HG03139 (cell line): ENCODE data around the gene PEAK1.

Experiments
- ATAC-seq: cut with Tn5 transposase; IDR thresholded peaks from one replicate; pipeline ENCODE4 v1.9.1; 2021; ENCODE audit not compliant: unreplicated experiment

Gene PEAK1

GRCh38 chr15:77143191-77143590 is 276.7 kb downstream of the PEAK1 start:
- ATAC-seq: no peak

- ATAC-seq: no peak
These were observed 279.7 kb downstream of the PEAK1 start for GRCh38 chr15:77140220-77140619.

- no peak for ATAC-seq
These were observed 280.6 kb downstream of the PEAK1 start for GRCh38 chr15:77139312-77139711.

- ATAC-seq: no peak
These were observed 281.8 kb downstream of the PEAK1 start for GRCh38 chr15:77138167-77138522.

- ATAC-seq: no peak
These were observed 284.7 kb downstream of the PEAK1 start for GRCh38 chr15:77135181-77135580.

- ATAC-seq: no peak
These were observed 289.5 kb downstream of the PEAK1 start for GRCh38 chr15:77130315-77130930.

- ATAC-seq: no peak
These were observed 292.3 kb downstream of the PEAK1 start for GRCh38 chr15:77127626-77128025.

- ATAC-seq: no peak
These were observed 293.2 kb downstream of the PEAK1 start for GRCh38 chr15:77126529-77127326.

- no peak for ATAC-seq
These were observed 296.1 kb downstream of the PEAK1 start for GRCh38 chr15:77123854-77124253.

DNA sequence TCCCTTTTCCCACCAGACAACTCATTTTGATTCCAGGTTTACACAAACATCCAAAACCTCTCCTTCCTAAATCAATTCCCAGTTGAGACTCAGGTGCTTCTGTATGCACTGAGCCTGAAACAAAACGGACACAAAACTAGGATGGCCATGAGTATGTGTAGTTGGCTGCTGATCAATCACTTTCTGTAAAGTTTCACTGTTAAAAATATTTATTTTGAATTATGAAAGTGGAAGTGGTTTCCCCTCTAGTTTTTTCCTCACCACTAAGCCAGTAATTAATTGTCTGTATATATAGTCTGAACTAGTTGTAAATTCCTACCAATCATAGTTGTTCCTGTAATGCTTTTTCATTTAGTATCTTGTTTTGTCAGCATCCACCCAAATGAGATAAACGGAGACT is 297.3 kb downstream of the PEAK1 start:
- no peak for ATAC-seq

GRCh38 chr15:77121599-77121998 is 298.3 kb downstream of the PEAK1 start:
- ATAC-seq: no peak

GRCh38 chr15:77120576-77120975 is 299.3 kb downstream of the PEAK1 start:
- no peak for ATAC-seq

DNA sequence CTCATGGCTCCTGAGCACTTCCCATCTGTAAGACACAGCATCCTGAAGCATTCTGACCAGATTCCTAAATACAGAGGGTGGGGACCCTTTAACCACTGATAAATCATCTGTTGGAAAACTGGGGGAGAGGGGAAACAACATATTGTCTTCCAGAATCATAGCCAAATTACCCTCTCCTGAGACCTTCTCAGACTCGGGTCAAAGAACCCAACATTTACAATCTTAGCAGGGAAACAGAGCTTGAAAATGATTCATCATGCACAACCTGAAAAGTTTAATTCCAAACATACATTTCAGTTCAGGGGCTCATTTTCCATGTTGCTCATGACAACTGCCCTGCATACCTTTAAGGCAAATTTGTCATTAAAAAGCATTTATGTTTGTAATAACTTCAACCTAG is 300.5 kb downstream of the PEAK1 start:
- ATAC-seq: no peak

GRCh38 chr15:77118882-77119321 is 301.0 kb downstream of the PEAK1 start:
- no peak for ATAC-seq

DNA sequence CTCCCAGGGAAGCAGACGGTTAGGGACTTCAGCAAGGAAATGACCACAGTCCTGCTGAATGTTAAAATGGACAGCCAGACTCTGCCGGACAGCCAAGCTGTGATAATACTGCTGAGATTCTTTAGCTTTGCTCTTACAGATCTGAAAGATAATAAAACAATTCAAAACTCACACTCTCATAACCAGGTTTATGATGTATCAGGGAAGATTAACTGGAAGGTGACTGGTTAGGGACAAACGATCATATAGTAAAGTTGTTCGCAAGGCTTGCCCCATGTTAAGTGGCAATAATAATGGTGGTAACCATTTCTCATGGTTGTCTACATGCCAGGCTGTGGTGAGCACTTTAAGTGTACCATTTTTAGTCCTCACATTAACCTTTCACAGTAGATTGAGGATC is 304.7 kb downstream of the PEAK1 start:
- ATAC-seq: no peak

GRCh38 chr15:77112838-77113504 is 306.9 kb downstream of the PEAK1 start:
- ATAC-seq: no peak

- no peak for ATAC-seq
These were observed 308.1 kb downstream of the PEAK1 start for GRCh38 chr15:77111789-77112188.

- ATAC-seq: no peak
These were observed 312.2 kb downstream of the PEAK1 start for GRCh38 chr15:77107531-77108355.

DNA sequence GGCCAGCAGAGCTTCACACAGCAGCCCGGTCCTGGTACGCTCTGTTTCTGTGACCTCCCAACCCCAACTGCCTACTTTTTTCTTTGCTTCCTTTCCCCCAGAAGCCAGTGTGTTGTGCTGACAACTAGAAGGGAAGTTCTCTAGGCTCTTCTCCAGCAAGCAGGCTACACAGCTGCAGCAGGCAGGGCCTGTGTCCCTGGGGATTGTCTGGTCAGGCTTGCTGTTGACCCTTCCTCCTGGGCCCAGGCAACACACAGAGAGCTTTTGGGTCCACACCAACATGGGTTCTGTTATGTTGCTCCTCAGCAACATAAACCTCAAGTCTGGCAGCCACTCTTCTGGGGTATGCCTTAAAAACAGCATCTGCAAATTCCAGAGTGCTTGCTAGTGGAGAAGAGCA is 312.8 kb downstream of the PEAK1 start:
- no peak for ATAC-seq

DNA sequence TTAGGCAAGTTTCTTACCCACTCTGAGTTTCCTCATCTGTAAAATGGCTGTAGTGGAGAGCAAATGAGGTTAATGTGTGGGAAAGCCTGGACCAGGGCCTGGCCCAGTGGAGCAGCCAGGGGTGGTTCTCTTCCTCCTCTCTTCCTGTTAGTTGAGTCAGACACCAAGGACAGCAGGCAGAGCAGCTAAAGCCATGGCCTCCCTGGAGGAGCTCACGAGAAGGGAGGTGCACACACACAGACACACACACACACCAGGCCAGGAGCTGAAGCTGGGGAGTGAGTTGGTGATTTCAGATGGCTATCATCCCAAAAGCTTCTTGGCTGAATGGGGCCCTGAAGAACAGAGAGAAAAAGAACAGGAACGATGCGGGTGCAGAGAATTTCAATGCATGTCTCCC is 315.7 kb downstream of the PEAK1 start:
- ATAC-seq: no peak

GRCh38 chr15:77099741-77100463 is 320.0 kb downstream of the PEAK1 start:
- ATAC-seq: no peak
